GM18951 (cell line): ENCODE results near the gene LAMA3.

Experiments
- POLR2A ChIP-seq: IDR thresholded peaks from 4 replicates; pipeline ENCODE4 v1.6.1; 2011; ENCODE audit warnings: mild to moderate bottlenecking; ENCODE audit not compliant: insufficient read length, insufficient read depth; ENCODE audit errors: extremely low read depth
- in situ Hi-C: fragments of 300-500 bp; cut with MboI; formaldehyde crosslinking; loops from one replicate; pipeline ENCODE4 v1.12.0; 2022; ENCODE audit warnings: low sequenced_read_pairs, mixed read lengths, inconsistent platforms; ENCODE audit not compliant: unreplicated experiment

LAMA3 gene

DNA sequence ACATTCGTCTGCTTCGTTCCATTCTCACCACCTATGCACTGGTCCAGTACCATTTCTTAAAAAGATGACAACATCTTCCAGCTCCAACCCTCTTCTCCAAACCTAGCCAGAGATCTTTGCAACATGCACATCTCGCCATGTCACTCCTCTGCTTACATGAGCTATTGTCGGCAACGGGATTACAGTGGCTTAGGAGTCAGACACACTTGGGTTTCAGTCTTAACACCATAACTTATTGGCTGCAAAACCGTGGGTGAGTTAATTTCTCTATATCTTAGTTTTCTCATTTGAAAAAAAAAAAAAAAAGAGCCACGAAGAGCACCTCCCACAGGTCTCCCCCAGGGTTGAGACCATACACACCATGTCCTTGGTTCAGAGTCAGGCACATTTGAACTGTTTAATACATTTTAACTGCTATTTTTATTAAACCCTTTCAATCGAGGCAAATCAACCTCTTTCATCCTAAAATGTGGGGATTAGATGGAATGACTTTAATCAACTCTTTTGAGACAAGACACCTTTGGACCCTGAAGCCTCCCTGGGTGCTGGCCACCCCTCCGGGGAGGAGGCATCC lies 27.4 kb upstream of the LAMA3 start:
- no peak for TF ChIP-seq POLR2A
- in situ Hi-C loops, result no loop called here

DNA sequence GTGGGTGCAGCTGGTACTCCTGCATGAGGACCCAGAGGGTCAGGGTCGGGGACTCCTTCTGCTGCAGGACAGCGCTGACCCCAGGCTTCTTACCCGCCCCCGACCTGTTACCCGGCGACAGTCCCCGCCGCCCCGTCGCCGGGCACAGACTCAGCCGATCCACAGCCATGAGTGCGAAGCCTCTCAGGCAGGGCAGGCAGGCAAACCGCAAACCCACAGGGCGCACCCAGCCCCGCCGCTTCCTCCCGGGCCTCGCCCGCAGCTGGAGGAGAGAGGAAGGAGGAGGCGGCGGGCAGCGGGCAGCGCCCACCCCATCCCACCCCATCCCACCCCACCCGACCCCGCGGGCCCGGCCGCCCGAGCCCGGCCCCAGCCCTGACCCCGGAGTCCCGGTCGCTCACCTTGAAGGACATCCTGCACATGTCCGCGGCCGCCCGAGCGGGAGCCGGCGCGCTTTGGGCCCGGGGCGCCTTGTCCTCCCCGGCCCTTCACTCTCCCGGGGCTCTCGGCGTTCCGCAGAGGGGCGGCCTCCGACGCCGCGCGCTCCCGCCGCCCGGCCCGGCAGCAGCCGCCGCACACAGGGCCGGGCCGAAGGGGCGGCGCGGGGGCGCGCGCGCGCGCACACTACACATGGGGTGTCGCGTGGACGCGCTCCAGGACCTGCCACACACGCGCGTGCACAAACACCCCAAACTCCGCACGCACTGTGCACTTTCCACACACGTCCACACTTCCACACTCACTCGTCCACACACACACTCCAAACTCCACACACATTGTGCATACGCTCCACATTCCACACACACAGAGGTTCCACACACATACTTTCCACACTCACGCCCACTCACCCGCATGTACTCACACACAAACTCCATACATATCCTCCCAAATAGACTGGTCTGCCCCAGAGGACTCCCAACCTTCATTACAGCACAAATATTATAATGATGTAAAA lies 26.7 kb upstream of the LAMA3 start, which contains the start of gene ANKRD29:
TSS of gene ANKRD29 (minus strand) at position 603 of the 955 bp plus-strand sequence. CDS start at position 422, 181 bp downstream.
- in situ Hi-C loops, result no loop called here
- no peak for TF ChIP-seq POLR2A

- in situ Hi-C loops, result no loop called here
- no peak for TF ChIP-seq POLR2A
Observed at GRCh38 chr18:23664674-23665073, 24.6 kb upstream of the LAMA3 start.

DNA sequence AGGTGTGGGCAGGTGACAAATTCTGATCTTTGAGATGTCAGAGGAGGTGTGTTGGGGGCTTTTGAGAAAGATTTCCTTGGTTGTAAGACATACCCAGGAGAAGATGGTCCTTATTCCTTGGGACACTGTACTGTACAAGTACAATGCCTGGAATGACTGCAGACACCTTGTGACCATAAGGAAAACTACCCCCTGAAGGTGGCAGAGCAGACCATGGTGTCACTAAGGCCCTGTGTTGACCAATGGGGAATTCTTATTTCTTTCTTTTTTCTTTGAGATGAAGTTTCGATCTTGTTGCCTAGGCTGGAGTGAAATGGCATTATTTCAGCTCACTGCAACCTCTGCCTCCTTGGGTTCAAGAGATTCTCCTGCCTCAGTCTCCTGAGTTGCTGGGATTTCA lies 22.1 kb upstream of the LAMA3 start:
- in situ Hi-C loops, result no loop called here
- no peak for TF ChIP-seq POLR2A

DNA sequence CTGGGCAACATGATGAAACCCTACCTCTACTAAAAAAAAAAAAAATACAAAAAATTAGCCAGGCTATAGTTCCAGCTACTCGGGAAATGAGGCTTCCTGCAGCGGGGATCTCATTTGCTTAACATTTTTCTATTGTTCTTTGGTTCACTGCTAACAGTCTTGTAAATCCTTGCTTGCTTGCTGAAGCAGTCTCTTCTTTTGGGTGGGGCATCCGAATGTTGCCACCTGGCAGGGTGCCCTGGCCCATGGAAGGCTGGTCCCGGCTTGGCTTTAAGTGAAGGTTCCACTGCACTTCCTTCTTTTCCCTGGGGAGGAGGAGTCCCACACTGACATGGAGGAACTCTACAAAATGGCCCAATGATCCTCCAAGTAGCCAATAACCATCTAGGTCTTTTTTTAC lies 20.5 kb upstream of the LAMA3 start:
- in situ Hi-C loops, result no loop called here
- no peak for TF ChIP-seq POLR2A

- TF ChIP-seq POLR2A, result no peak
Observed at GRCh38 chr18:23669202-23669766, 20.0 kb upstream of the LAMA3 start.

DNA sequence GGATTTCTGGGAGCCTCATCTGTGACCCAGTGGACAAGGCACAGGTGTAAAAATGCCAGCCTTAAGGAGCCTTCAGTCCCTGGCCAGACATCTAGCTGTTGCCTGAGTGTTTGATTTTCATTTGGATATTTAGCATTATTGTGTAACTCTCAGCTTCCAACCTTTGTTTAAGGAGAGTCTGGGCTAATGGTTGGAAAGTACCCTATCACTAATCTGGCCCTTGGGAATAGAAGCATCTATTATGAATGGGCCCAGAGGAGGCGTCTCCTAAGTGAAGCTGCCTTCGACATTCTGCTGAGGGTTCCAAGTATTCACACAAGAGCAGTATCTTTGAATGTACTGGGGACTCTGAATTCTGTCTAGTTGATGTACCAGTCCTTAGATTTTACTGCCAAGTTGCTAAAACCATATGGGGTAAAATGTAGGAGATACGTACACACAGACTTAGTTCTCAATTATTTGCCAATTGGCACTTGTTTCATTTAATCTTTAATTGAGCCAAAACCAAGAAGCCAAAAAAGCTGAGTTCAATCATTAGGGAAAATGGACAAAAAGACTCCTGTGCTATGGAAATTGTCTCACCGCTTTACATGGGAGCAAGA lies 19.3 kb upstream of the LAMA3 start:
- in situ Hi-C loops, result no loop called here
- no peak for TF ChIP-seq POLR2A

More at GRCh38 chr18:23669202-23669766, 20.0 kb upstream of the LAMA3 start:
- in situ Hi-C loops, result no loop called here

- in situ Hi-C loops, result no loop called here
- no peak for TF ChIP-seq POLR2A
Observed at GRCh38 chr18:23671564-23671963, 17.7 kb upstream of the LAMA3 start.

DNA sequence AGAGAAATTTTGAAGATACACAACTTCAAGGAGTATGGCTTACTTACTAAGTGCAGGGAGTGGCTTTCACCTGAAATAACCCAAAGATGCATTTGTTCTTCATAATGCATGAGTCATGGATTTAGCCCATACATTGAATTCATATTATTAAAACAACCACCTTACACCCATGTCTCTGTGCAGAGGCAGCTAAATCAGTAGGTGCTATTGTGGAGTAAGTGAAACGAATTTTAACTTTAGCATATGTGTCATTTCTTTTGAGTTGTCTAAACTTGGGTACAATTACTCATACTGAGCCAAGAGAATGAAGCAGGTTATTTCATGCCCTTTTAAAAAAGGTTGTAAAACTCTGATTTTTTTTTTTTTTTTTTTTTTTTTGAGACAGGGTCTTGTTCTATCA lies 15.5 kb upstream of the LAMA3 start:
- in situ Hi-C loops, result no loop called here
- no peak for TF ChIP-seq POLR2A

DNA sequence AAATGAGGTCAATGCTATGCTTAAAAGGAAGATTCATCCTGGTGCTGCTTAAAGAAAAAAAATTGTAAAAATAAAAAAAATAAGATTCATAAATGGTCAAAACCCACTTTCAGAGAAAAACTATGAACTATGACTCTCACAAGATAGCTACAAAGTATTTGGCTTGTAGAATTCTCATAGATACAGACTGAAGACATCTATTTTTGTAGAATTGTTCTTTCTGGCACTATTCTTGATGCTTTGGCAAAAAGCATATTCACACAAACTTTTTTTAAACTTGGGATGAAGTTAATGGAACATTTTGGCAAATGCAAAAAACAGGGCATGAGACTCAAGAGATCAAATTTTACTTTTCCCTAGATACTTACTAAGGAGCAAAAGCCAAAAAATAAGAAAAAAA lies 14.0 kb upstream of the LAMA3 start:
- in situ Hi-C loops, result no loop called here
- TF ChIP-seq POLR2A, result no peak

DNA sequence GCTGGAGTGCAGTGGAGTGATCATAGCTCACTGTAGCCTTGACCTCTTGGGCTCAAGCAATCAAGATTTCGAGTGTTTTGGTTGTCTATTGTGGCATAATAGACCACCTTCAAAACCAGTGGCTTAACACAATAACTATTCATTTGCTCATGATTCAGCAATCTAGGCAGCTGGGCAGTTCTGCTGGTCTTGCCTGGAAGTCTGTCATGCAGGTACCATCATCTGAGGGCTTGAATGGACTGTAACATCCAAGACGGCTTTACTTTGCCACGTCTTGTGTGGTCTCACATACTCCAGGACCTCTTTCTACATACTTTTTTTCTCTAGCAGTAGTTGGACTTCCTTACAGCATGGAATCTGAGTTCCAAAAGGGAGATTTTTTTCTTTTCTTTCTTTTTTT lies 13.4 kb upstream of the LAMA3 start:
- no peak for TF ChIP-seq POLR2A
- in situ Hi-C loops, result no loop called here

DNA sequence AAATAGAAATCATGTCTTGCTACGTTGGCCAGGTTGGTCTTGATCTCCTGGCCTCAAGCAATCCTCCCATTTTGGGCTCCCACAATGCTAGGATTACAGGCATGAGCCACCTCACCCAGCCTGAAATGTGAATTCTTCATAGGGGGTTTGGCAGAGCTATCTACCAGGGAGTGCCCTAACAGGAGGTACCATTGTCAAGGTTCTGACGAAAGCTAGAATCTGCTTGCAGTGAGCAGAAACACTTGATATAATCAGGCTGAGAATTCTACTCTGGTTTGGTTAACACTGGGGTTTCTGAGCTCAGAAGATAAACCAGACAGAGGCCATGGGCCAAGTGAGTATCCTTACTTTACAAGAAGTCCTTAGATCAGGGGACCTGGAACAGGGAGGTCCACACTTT lies 7.2 kb upstream of the LAMA3 start:
- no peak for TF ChIP-seq POLR2A
- in situ Hi-C loops, result no loop called here

- TF ChIP-seq POLR2A, result no peak
- in situ Hi-C loops, result no loop called here
Observed at GRCh38 chr18:23682472-23682871, 6.8 kb upstream of the LAMA3 start.
